Fibroblast of mammary gland (primary cell): ENCODE measurements around the gene PRLR.

Experiments
- DNase-seq: peaks from one replicate; pipeline ENCODE4 v3.0.0-alpha.2; 2010; ENCODE audit warnings: low read depth
- H3K4me3 ChIP-seq: 2 replicates; pipeline ENCODE4 v1.5.1; 2011; ENCODE audit warnings: low read depth, mild to moderate bottlenecking, low read length, moderate library complexity; ENCODE audit not compliant: control insufficient read depth
- TF ChIP-seq, protein P1 (sequence below): conservative IDR thresholded peaks from 2 replicates; pipeline ENCODE4 v1.5.1; 2011; ENCODE audit warnings: low read depth, low read length, inconsistent platforms; ENCODE audit not compliant: control insufficient read depth, insufficient read depth

PRLR gene

DNA sequence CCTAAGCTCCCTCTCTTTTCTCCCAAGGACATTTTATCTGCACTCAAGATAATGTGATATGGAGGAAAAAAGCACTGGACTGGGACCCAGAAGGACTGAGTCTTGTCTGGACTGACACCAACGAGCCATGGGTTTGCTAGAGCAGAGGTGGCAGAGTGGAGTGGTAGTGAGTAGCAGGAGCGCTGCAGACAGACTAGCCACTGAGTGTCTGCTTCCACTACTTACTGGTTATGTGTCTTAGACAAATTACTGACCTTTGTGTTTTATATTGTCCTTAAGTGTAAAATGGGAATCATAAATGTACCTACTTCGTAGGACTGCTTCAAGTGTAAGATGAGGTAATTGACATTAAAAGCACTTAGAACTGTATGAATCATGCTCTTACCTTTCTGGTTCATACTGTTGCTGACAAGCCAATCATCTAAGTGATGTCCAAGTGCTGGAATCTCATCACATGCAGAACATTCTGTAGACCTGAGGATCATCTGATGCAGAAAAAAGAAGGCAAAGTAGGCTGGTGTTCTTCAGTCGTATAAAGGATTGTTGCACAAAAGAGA lies 12.5 kb upstream of the PRLR start:
- DNase-seq, result no peak
- TF ChIP-seq, protein P1, sequence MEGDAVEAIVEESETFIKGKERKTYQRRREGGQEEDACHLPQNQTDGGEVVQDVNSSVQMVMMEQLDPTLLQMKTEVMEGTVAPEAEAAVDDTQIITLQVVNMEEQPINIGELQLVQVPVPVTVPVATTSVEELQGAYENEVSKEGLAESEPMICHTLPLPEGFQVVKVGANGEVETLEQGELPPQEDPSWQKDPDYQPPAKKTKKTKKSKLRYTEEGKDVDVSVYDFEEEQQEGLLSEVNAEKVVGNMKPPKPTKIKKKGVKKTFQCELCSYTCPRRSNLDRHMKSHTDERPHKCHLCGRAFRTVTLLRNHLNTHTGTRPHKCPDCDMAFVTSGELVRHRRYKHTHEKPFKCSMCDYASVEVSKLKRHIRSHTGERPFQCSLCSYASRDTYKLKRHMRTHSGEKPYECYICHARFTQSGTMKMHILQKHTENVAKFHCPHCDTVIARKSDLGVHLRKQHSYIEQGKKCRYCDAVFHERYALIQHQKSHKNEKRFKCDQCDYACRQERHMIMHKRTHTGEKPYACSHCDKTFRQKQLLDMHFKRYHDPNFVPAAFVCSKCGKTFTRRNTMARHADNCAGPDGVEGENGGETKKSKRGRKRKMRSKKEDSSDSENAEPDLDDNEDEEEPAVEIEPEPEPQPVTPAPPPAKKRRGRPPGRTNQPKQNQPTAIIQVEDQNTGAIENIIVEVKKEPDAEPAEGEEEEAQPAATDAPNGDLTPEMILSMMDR, result no peak

DNA sequence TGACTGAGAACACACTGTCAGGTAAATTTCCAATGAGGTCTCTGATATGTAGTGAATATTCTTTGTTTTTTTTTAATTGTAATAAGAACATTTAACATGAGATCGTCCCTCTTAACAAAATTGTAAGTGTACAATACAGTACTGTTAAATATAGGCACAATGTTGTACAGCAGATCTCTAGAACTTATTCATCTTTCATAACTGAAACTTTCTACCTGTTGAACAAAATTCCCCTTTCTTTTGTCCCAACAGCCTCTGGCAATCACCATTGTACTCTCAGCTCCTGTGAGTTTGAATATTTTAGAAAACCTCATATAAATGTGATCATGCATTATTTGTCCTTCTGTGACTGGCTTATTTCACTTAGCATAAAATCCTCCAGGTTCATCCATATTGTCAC lies 10.6 kb upstream of the PRLR start:
- H3K4me3 ChIP-seq, result no peak overlapping the region
- TF ChIP-seq, protein P1, result no peak
- no peak for DNase-seq

More for the DNA sequence above, 12.5 kb upstream of the PRLR start:
- H3K4me3 ChIP-seq, result no peak overlapping the region

DNA sequence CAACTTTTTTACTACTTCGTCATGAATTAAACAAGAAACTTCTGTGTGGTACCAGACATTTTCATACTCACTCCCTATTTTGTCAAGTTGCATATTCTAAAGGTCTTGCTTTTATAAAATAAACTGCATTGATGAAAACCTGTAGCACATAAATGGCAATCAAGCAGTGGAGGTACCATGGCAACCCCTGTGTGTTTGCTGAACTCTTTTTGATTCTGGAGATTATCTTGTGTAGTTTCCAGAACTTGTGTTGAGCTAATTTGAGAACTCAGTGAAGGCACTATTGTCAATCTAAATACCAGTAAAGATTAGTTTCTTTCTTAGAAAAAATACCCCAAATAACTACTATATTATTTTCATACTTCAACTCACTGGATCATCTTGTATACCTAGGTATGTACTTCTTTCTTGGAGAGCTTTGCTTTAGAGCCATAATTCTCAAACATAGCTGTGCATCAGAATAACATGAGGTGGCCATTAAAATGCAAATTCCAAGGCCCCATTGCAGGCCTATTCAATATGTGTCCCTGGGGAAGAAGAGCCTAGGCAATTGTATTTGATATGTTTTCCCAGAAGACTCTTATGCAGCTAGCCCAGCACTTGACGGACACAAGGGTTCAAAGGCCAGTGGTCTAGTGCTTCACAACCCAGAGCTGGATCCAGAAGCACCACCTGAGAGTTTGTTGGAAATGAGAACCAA lies 9.8 kb upstream of the PRLR start:
- TF ChIP-seq, protein P1, result no peak
- no peak for DNase-seq
- no peak overlapping the region for H3K4me3 ChIP-seq

DNA sequence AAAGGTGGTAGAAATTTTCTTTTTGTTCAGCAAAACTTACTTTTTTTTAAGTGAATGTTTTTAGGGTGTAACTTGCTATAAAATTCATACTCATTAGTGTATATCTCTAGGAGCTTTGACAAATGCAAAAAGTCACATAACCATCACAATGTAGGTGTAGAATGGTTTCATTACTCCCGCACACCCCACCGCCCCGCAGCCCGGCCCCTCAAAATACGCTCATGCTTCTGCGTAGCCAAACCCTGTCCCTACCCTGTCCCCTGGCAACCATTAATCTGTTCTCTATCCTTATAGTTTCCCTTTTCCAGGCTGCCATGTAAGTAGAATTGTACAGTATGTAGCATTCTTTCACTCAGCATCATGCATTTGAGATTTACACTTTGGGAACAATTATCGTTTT lies 9.2 kb upstream of the PRLR start:
- H3K4me3 ChIP-seq, result no peak overlapping the region
- TF ChIP-seq, protein P1, result no peak
- DNase-seq, result no peak

DNA sequence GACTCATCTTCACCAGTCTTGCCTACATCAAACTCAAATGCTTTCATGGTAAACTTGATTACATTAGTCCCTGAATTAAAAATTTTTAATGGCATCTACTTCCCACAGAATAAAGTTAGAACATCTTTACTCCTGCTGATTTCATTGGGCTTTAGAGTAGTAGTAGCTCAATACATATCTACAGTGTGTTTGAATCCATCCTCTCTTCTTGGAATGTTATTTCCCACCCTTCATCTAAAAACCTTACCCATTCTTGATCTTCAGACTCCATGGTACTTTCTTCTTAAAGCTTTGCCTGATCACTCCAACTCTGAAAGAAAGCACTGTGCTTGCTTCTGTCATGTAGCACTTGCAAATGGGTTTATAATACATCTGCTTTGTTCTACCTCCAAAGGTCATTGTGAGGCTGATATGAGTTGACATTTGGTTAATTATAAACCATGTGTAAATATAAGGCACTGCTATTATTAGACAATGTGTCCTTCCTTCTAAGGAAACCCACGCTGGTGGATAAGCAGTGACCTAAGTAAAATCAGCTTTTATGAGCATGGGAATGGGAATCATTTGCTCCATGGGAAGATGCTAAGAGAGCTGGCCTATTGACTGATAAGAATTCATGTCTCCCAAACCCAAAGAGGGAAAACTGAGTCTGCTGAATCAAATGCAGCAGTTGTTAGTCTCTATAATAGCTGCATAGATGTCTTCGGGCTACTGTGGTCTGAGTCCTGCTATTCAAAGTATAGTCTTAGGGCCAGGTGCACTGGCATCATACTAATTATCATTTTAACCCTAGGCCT lies 7.5 kb upstream of the PRLR start:
- H3K4me3 ChIP-seq, result no peak overlapping the region
- no peak for DNase-seq
- TF ChIP-seq, protein P1, result no peak

DNA sequence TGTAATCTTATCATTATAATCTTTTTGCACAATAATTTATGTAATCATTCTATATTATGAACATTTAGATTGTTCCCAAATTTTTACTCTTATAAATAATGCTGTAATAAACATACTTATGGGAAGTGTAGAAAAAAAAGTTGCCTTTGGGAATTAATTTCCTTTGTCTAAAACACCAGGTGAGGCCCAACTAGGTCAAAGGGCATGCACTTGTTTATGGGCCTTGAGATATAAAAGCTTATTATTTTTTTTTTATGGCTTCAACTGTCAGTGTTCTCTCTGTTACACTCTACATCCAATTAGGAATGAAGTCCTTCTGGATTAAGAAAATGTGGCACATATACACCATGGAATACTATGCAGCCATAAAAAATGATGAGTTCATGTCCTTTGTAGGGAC lies 6.5 kb upstream of the PRLR start:
- no peak overlapping the region for H3K4me3 ChIP-seq
- DNase-seq, result no peak
- TF ChIP-seq, protein P1, result no peak
